BJ (cell line): ENCODE measurements around the gene PREP. TPM values are rescaled to one million over a fixed set of nuclear protein-coding genes. Genes with fewer than 3 reads are reported as not detected.

Experiments used
- CTCF ChIA-PET: fragments of 350-600 bp; formaldehyde crosslinking; extraction: SDS; loops from one replicate; lab custom pipeline; 2021; ENCODE audit warnings: antibody characterized with exemption, inconsistent platforms; lab: Yijun Ruan, JAX
- POLR2A ChIA-PET: fragments of 300-600 bp; sonication (Branson Sonifier 250); formaldehyde crosslinking; extraction: SDS; loops from one replicate; lab custom pipeline; 2021; ENCODE audit warnings: antibody characterized with exemption; lab: Charles Lee
- DNase-seq: peaks from one replicate; pipeline ENCODE4 v3.0.0-alpha.2; 2011; ENCODE audit warnings: low read depth
- H3K27me3 ChIP-seq: 2 replicates; pipeline ENCODE4 v1.6.0; 2011; ENCODE audit warnings: low read length; ENCODE audit not compliant: control insufficient read depth, insufficient read depth
- H3K36me3 ChIP-seq: 2 replicates; pipeline ENCODE4 v1.5.1; 2011; ENCODE audit warnings: low read length; ENCODE audit not compliant: control insufficient read depth, insufficient read depth
- H3K4me3 ChIP-seq: 2 replicates; pipeline ENCODE4 v1.5.1; 2011; ENCODE audit warnings: low read depth, mild to moderate bottlenecking, control low read depth, low read length
- CTCF ChIP-seq: IDR thresholded peaks from 2 replicates; pipeline ENCODE4 v1.5.1; 2011; ENCODE audit warnings: low read depth, mild to moderate bottlenecking, control low read depth, inconsistent platforms, low read length, moderate library complexity; ENCODE audit not compliant: insufficient read depth
- polyA plus RNA-seq: library from polyadenylated mRNA; depleted of rRNA; stranded (reverse); fragments of >200 nt; gene quantifications from 2 replicates; pipeline ENCODE4 v1.2.3, GENCODE V29; 2011

Gene PREP
- polyA plus RNA-seq, 1 experiment: 10.8 TPM

GRCh38 chr6:105326833-105327770 lies 75.8 kb downstream of the PREP start:
- H3K4me3 ChIP-seq: no peak overlapping the region
- ChIA-PET CTCF (interaction anchor here (0.6 to 1.2 kb wide), 5 partner anchors 9 to 110 kb away, joined by 3 to 4 read pairs (median 3); no protein-coding TSS in a partner anchor), POLR2A (no interaction called here)
- TF ChIP-seq CTCF: no peak
- H3K36me3 ChIP-seq: peaks cover 3% of the 10 kb centered on the region; the same call in 1 of the 2 replicates
- DNase-seq: peak; percentile 41
- no peaks in the 10 kb centered on the region for H3K27me3 ChIP-seq

- Histone ChIP-seq H3K27me3 (no peaks in the 10 kb centered on the region), H3K36me3 (peaks cover 3% of the 10 kb centered on the region; the same call in 1 of the 2 replicates), H3K4me3 (no peak overlapping the region)
- ChIA-PET POLR2A (no interaction called here), CTCF (interaction anchor here (0.6 to 1.0 kb wide), 3 partner anchors 8 to 109 kb away, joined by 3 to 4 read pairs (median 3); no protein-coding TSS in a partner anchor)
- peak; percentile 26 for DNase-seq
- TF ChIP-seq CTCF: no peak
Observed at GRCh38 chr6:105326216-105326615, 76.7 kb downstream of the PREP start.

GRCh38 chr6:105324386-105324950 lies 78.4 kb downstream of the PREP start:
- Histone ChIP-seq H3K36me3 (peaks cover 3% of the 10 kb centered on the region; the same call in 1 of the 2 replicates), H3K27me3 (no peaks in the 10 kb centered on the region), H3K4me3 (no peak overlapping the region)
- no peak for DNase-seq
- TF ChIP-seq CTCF: no peak
- ChIA-PET POLR2A (no interaction called here), CTCF (interaction anchor here (1.1 kb wide), 1 partner anchor 15 kb away, joined by 3 read pairs; no protein-coding TSS in a partner anchor)

- ChIA-PET POLR2A (no interaction called here), CTCF (interaction anchor here (1.3 kb wide), 1 partner anchor 8 kb away, joined by 3 read pairs; no protein-coding TSS in a partner anchor)
- Histone ChIP-seq H3K4me3 (no peak overlapping the region), H3K36me3 (peaks cover 3% of the 10 kb centered on the region; the same call in 1 of the 2 replicates), H3K27me3 (no peaks in the 10 kb centered on the region)
- TF ChIP-seq CTCF: no peak
- no peak for DNase-seq
Observed at GRCh38 chr6:105322499-105323225, 80.2 kb downstream of the PREP start.

GRCh38 chr6:105321728-105322127 lies 81.2 kb downstream of the PREP start:
- CTCF ChIA-PET: no interaction called here
- no peak for TF ChIP-seq CTCF
- Histone ChIP-seq H3K36me3 (peaks cover 3% of the 10 kb centered on the region; the same call in 1 of the 2 replicates), H3K27me3 (no peaks in the 10 kb centered on the region), H3K4me3 (no peak overlapping the region)
- POLR2A ChIA-PET: no interaction called here
- DNase-seq: no peak
